T-helper 1 cell treated with Interleukin-12 subunit alpha and Interleukin-12 subunit beta and Interleukin-4 antibody, amounts not matched to agents 30 μg/mL and 1 μg/mL, for 36 hours (primary cell): ENCODE measurements around the gene GAMT.

Source experiments
- H3K27ac Mint-ChIP-seq: one replicate; pipeline ENCODE4 v1.8.0; 2021; ENCODE audit warnings: mild to moderate bottlenecking, mixed read lengths
- H3K27me3 Mint-ChIP-seq: one replicate; pipeline ENCODE4 v1.8.0; 2021; ENCODE audit warnings: low read depth, mixed read lengths
- H3K36me3 Mint-ChIP-seq: one replicate; pipeline ENCODE4 v1.8.0; 2021; ENCODE audit warnings: low read depth, mixed read lengths
- H3K4me1 Mint-ChIP-seq: one replicate; pipeline ENCODE4 v1.8.0; 2021; ENCODE audit warnings: low read depth, mixed read lengths
- H3K4me3 Mint-ChIP-seq: one replicate; pipeline ENCODE4 v1.8.0; 2021; ENCODE audit warnings: mild to moderate bottlenecking, moderate library complexity, mixed read lengths
- H3K9me3 Mint-ChIP-seq: one replicate; pipeline ENCODE4 v1.8.0; 2021; ENCODE audit warnings: mixed read lengths

Gene GAMT

DNA sequence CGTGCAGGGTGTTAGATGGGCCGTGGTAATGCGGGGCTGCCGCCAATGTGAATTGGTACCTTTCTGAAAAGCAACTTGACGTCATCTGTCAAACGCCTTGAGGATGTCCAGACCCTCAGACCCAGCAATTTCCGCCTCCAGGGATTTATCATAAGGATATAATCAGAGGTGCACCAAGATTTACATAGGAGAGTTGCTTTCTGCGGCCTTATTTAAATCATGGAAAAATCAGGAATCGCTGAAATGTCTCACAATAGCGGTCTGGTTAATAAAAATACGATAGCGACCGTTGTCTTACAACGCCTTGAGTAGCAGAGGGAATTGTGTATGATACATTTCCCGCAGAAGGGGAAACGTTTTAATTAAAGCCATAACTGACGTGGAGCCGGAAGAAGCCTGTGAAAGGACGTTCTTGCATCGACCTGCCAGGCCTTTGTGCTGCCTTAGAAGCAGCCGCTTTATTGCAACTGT is 49.9 kb downstream of the GAMT start:
- H3K4me1 Mint-ChIP-seq = peaks cover 9% of the 10 kb centered on the region
- no peak overlapping the region for H3K27ac Mint-ChIP-seq
- H3K9me3 Mint-ChIP-seq = no peaks in the 10 kb centered on the region
- peaks cover 4% of the 10 kb centered on the region for H3K36me3 Mint-ChIP-seq
- no peak overlapping the region for H3K4me3 Mint-ChIP-seq
- no peaks in the 10 kb centered on the region for H3K27me3 Mint-ChIP-seq

DNA sequence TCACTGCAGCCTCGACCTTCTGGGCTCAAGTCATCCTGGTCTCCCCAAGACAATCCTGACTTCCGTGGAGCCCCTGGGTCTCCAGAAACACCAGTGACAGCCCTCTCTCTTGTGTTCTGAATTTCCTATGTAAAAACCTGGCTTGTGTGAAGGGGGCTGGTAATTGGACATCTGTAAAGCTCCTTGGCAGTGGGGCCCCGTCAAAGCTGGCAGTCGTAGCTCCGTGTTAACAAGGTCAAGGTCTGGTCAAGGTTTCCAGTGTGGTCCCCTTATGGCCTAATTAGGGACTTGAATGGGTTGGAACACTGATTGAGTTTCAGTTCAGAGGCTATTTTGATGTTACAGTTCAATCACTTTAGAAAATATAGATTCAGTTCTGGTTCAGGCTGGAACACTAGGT is 50.5 kb downstream of the GAMT start:
- Mint-ChIP-seq H3K4me3 (no peak overlapping the region), H3K36me3 (peaks cover 4% of the 10 kb centered on the region), H3K27me3 (no peaks in the 10 kb centered on the region), H3K9me3 (no peaks in the 10 kb centered on the region), H3K27ac (no peak overlapping the region), H3K4me1 (peaks cover 5% of the 10 kb centered on the region)

DNA sequence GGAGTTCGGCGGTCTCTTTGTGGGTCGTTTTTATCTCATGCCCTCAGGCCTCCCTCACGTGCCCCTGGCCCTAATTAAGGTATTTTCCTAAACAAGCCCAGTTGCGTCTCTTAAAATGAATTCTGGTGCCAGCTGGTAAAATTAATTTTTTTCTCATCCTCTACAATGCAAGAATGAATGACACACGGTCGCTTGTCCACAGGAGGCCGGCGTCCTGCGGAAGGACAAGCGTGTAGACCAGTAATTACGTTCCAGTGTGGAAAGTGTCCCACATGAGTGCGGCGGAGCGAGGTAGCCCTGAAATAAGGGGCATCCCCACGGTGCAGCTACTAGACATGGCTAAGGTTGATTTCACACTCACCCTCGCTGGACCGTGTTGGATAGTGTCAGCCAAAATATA is 52.1 kb downstream of the GAMT start:
- no peaks in the 10 kb centered on the region for H3K27me3 Mint-ChIP-seq
- no peaks in the 10 kb centered on the region for H3K9me3 Mint-ChIP-seq
- H3K27ac Mint-ChIP-seq = no peak overlapping the region
- peaks cover 3% of the 10 kb centered on the region for H3K4me1 Mint-ChIP-seq
- no peak overlapping the region for H3K4me3 Mint-ChIP-seq
- no peaks in the 10 kb centered on the region for H3K36me3 Mint-ChIP-seq
